A673 (cell line): ENCODE results near the gene GDE1. TPM values are rescaled to one million over a fixed set of nuclear protein-coding genes. Genes with fewer than 3 reads are reported as not detected.
A peak's percentile ranks its signal among the peaks of the same experiment; 100 is the strongest.

Experiments
- BruUV-seq: library from RNA; stranded (reverse); fragments of 400-500 nt; replicated peaks from 2 replicates; lab custom pipeline; 2021; lab: Mats Ljungman, UMichigan
- CTCF ChIA-PET: fragments of 300-600 bp; sonication (Branson Sonifier 250); formaldehyde crosslinking; loops from one replicate; lab custom pipeline; 2022; ENCODE audit warnings: antibody characterized with exemption; lab: Charles Lee
- POLR2A ChIA-PET: fragments of 300-600 bp; sonication (Branson Sonifier 250); formaldehyde crosslinking; loops from one replicate; lab custom pipeline; 2022; ENCODE audit warnings: antibody characterized with exemption; ENCODE audit not compliant: low non-redundant PET; lab: Charles Lee
- DNase-seq: peaks from one replicate; pipeline ENCODE4 v3.0.0-alpha.2; 2015; ENCODE audit warnings: low spot score
- H3K27ac ChIP-seq: fragments of 200-600 bp; sonication (generic); 2 replicates; pipeline ENCODE4 v1.5.1; 2016; ENCODE audit warnings: mixed run types, low read depth, mild to moderate bottlenecking, mixed read lengths, antibody characterized with exemption, low read length; ENCODE audit not compliant: poor library complexity, severe bottlenecking
- H3K27me3 ChIP-seq: fragments of 200-600 bp; sonication (generic); replicated peaks from 2 replicates; pipeline ENCODE4 v1.6.1; 2017; ENCODE audit warnings: mixed run types, low read depth, mild to moderate bottlenecking, mixed read lengths, antibody characterized with exemption, low read length; ENCODE audit not compliant: insufficient read depth, poor library complexity
- H3K36me3 ChIP-seq: fragments of 200-600 bp; sonication (generic); 2 replicates; pipeline ENCODE4 v1.6.1; 2016; ENCODE audit warnings: mixed run types, mild to moderate bottlenecking, mixed read lengths, antibody characterized with exemption, low read length; ENCODE audit not compliant: insufficient read depth, poor library complexity, severe bottlenecking
- H3K4me1 ChIP-seq: fragments of 200-600 bp; sonication (generic); 2 replicates; pipeline ENCODE4 v1.6.1; 2017; ENCODE audit warnings: mixed run types, mild to moderate bottlenecking, mixed read lengths, antibody characterized with exemption, low read length; ENCODE audit not compliant: insufficient read depth, poor library complexity, severe bottlenecking
- H3K4me3 ChIP-seq: fragments of 200-600 bp; sonication (generic); 2 replicates; pipeline ENCODE4 v1.5.1; 2016; ENCODE audit warnings: low read depth, mixed run types, mild to moderate bottlenecking, mixed read lengths, low read length; ENCODE audit not compliant: poor library complexity, severe bottlenecking
- H3K9me3 ChIP-seq: fragments of 200-600 bp; sonication (generic); 2 replicates; pipeline ENCODE4 v1.6.1; 2016; ENCODE audit warnings: mixed run types, low read depth, mild to moderate bottlenecking, mixed read lengths, antibody characterized with exemption, low read length; ENCODE audit not compliant: poor library complexity, severe bottlenecking
- EZH2 ChIP-seq: fragments of 200-600 bp; sonication (generic); IDR thresholded peaks from 2 replicates; pipeline ENCODE4 v1.6.1; 2017; ENCODE audit warnings: borderline replicate concordance, low read depth, mild to moderate bottlenecking, mixed read lengths, antibody characterized with exemption, low read length; ENCODE audit not compliant: poor library complexity, severe bottlenecking
- intact Hi-C: fragments of 100-400 bp; cut with micrococcal nuclease; formaldehyde crosslinking; loops from one replicate; pipeline ENCODE4 v1.10.0; 2022; ENCODE audit not compliant: unreplicated experiment
- total RNA-seq: library from RNA; stranded (reverse); gene quantifications from 2 replicates; pipeline ENCODE4 v1.2.3, GENCODE V29; 2021
- TF ChIP-seq, protein P1 (sequence below): fragments of 300-800, 200-600 bp; sonication (generic); conservative IDR thresholded peaks from 2 replicates; pipeline ENCODE4 v1.5.1; 2017; ENCODE audit warnings: low read depth, mild to moderate bottlenecking, antibody characterized with exemption, low read length, moderate library complexity, mixed read lengths

Gene GDE1
- total RNA-seq, 1 experiment from 2014 or later, result 63.5 TPM

DNA sequence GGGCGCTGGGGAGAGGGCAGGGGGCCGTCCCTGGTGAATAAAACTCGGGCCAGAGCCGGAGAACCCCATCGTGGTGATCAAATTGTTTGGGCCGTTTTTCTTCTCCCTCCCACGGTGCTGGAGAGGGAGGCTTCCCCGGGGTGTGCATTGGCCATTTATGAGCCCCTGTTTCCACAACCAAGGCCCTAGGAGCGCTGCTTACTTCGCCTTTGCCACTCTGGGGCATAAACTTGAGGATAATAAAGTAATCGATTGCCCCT, 2.4 kb upstream of the GDE1 start:
- DNase-seq, result no peak

GRCh38 chr16:19523559-19524355, 1.9 kb upstream of the GDE1 start, which contains the start of gene CCP110:
Gene CCP110, plus strand, starts transcription at chr16:19523942. Its CDS starts 3,940 bp downstream, at chr16:19527882.
- peak within 1 kb of the TSS; percentile 59 for H3K27ac ChIP-seq
- intact Hi-C loops, result loop anchor here (10.0 kb wide), 1 partner anchor 729 kb away; the partner anchor contains the start of gene RPS15A
- no peaks in the 10 kb centered on the region for H3K9me3 ChIP-seq
- H3K4me3 ChIP-seq, result peak within 1 kb of the TSS; percentile 85
- POLR2A ChIA-PET, result no interaction called here
- peaks cover 31% of the 10 kb centered on the region for H3K4me1 ChIP-seq
- no peak for TF ChIP-seq EZH2
- TF ChIP-seq, protein P1, sequence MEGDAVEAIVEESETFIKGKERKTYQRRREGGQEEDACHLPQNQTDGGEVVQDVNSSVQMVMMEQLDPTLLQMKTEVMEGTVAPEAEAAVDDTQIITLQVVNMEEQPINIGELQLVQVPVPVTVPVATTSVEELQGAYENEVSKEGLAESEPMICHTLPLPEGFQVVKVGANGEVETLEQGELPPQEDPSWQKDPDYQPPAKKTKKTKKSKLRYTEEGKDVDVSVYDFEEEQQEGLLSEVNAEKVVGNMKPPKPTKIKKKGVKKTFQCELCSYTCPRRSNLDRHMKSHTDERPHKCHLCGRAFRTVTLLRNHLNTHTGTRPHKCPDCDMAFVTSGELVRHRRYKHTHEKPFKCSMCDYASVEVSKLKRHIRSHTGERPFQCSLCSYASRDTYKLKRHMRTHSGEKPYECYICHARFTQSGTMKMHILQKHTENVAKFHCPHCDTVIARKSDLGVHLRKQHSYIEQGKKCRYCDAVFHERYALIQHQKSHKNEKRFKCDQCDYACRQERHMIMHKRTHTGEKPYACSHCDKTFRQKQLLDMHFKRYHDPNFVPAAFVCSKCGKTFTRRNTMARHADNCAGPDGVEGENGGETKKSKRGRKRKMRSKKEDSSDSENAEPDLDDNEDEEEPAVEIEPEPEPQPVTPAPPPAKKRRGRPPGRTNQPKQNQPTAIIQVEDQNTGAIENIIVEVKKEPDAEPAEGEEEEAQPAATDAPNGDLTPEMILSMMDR, result no peak
- H3K36me3 ChIP-seq, result peaks cover 17% of the 10 kb centered on the region
- peak; percentile 99 for DNase-seq
- no peaks in the 10 kb centered on the region for H3K27me3 ChIP-seq
- CTCF ChIA-PET, result no interaction called here
- no TSS peak for BruUV-seq

More for the DNA sequence above, 2.4 kb upstream of the GDE1 start:
- Histone ChIP-seq H3K27ac (peak overlapping the region; percentile 59), H3K36me3 (peaks cover 23% of the 10 kb centered on the region), H3K27me3 (no peaks in the 10 kb centered on the region), H3K4me3 (peak overlapping the region; percentile 85), H3K9me3 (no peaks in the 10 kb centered on the region), H3K4me1 (peaks cover 31% of the 10 kb centered on the region)
- CTCF ChIA-PET, result no interaction called here
- TF ChIP-seq, protein P1, result no peak
- TF ChIP-seq EZH2, result no peak
- BruUV-seq, result no TSS peak
- POLR2A ChIA-PET, result no interaction called here
- intact Hi-C loops, result loop anchor here (10.0 kb wide), 1 partner anchor 729 kb away; the partner anchor contains the start of gene RPS15A

GRCh38 chr16:19523184-19523558, 1.3 kb upstream of the GDE1 start:
- no peak overlapping the region for H3K4me3 ChIP-seq
- BruUV-seq, result no TSS peak
- CTCF ChIA-PET, result no interaction called here

More at GRCh38 chr16:19523184-19523558, 1.3 kb upstream of the GDE1 start:
- no peak for TF ChIP-seq EZH2
- TF ChIP-seq, protein P1, result no peak
- H3K36me3 ChIP-seq, result peaks cover 11% of the 10 kb centered on the region
- POLR2A ChIA-PET, result no interaction called here
- intact Hi-C loops, result loop anchor here (10.0 kb wide), 1 partner anchor 728 kb away; the partner anchor contains the start of gene RPS15A
- no peak for DNase-seq
- no peak overlapping the region for H3K27ac ChIP-seq
- no peaks in the 10 kb centered on the region for H3K27me3 ChIP-seq
- H3K4me1 ChIP-seq, result peaks cover 34% of the 10 kb centered on the region
- H3K9me3 ChIP-seq, result no peaks in the 10 kb centered on the region
